H1 (cell line): Measurements from ENCODE around the gene COQ8A. TPM values are rescaled to one million over a fixed set of nuclear protein-coding genes. Genes with fewer than 3 reads are reported as not detected.

Source experiments
- CTCF ChIA-PET: fragments of 300-600 bp; sonication (Branson Sonifier 250); formaldehyde crosslinking; loops from one replicate; lab custom pipeline; 2021; ENCODE audit not compliant: partially characterized antibody; lab: Charles Lee
- POLR2A ChIA-PET: fragments of 300-600 bp; sonication (Branson Sonifier 250); formaldehyde crosslinking; loops from one replicate; lab custom pipeline; 2021; ENCODE audit warnings: inconsistent platforms; ENCODE audit not compliant: partially characterized antibody; lab: Charles Lee
- DNase-seq, 2 experiments: peaks; one replicate each; pipeline versions ENCODE4 v3.0.0 to v3.0.0-alpha.2; 2010 to 2022; ENCODE audit warnings: low spot score in 2 of 2, low read depth in 1 of 2, mixed read lengths in 1 of 2
- FAIRE-seq: peaks from 2 replicates; lab custom pipeline; 2011; peaks lifted over from hg19 to GRCh38; lab: Jason Lieb, UNC
- H2AFZ ChIP-seq: 2 replicates; pipeline ENCODE4 v1.8.1; 2012; ENCODE audit warnings: low read length, inconsistent platforms
- H2AK5ac ChIP-seq: 2 replicates; pipeline ENCODE4 v1.6.1; 2013; ENCODE audit warnings: low read depth, low read length
- H2BK120ac ChIP-seq: replicated peaks from 2 replicates; pipeline ENCODE3; 2013; ENCODE audit warnings: low read depth, low read length, inconsistent platforms
- H2BK12ac ChIP-seq: 2 replicates; pipeline ENCODE4 v1.6.1; 2013; ENCODE audit warnings: low read depth, low read length
- H2BK15ac ChIP-seq: 2 replicates; pipeline ENCODE4 v1.6.1; 2013; ENCODE audit warnings: low read length
- H2BK20ac ChIP-seq: 2 replicates; pipeline ENCODE4 v1.6.1; 2013; ENCODE audit warnings: low read length
- H2BK5ac ChIP-seq: 2 replicates; pipeline ENCODE4 v1.6.1; 2013; ENCODE audit warnings: low read depth, low read length
- H3K14ac ChIP-seq: 2 replicates; pipeline ENCODE4 v1.6.1; 2013; ENCODE audit warnings: inconsistent platforms; ENCODE audit not compliant: insufficient read length
- H3K18ac ChIP-seq: 2 replicates; pipeline ENCODE4 v1.6.1; 2013; ENCODE audit warnings: low read length; ENCODE audit errors: extremely low read depth
- H3K23ac ChIP-seq: 2 replicates; pipeline ENCODE4 v1.6.1; 2013; ENCODE audit warnings: inconsistent platforms; ENCODE audit not compliant: insufficient read length
- H3K23me2 ChIP-seq: 2 replicates; pipeline ENCODE4 v1.6.1; 2013; ENCODE audit warnings: low read depth, low read length
- H3K27ac ChIP-seq: 2 replicates; pipeline ENCODE4 v1.6.1; 2011; ENCODE audit warnings: low read depth, low read length, inconsistent platforms
- H3K27me3 ChIP-seq, 4 experiments: replicated peaks in 1 of 4; 1 replicate in 1 of 4; 2 replicates in 3 of 4; pipeline versions ENCODE4 v1.6.1 to v1.8.1; 2011 to 2013; ENCODE audit warnings: low read length in 3 of 4, mild to moderate bottlenecking in 3 of 4, inconsistent platforms in 2 of 4, mixed read lengths in 2 of 4, moderate library complexity in 1 of 4; ENCODE audit not compliant: control insufficient read depth in 3 of 4, insufficient read depth in 3 of 4; ENCODE audit errors: extremely low read depth in 1 of 4
- H3K36me3 ChIP-seq, 4 experiments: 2 replicates each; pipeline versions ENCODE4 v1.6.1 to v1.8.1; 2011 to 2013; ENCODE audit warnings: mild to moderate bottlenecking in 4 of 4, low read length in 3 of 4, moderate library complexity in 2 of 4, control low read depth in 1 of 4, inconsistent platforms in 1 of 4; ENCODE audit not compliant: insufficient read depth in 4 of 4, control insufficient read depth in 2 of 4
- H3K4ac ChIP-seq: replicated peaks from 2 replicates; pipeline ENCODE3; 2013; ENCODE audit warnings: low read length, low read depth, mixed read lengths, inconsistent platforms; ENCODE audit not compliant: insufficient read length
- H3K4me1 ChIP-seq, 4 experiments: replicated peaks in 1 of 4; 1 replicate in 1 of 4; 2 replicates in 3 of 4; pipeline versions ENCODE4 v1.6.1 to v1.8.1; 2011 to 2013; ENCODE audit warnings: low read length in 3 of 4, inconsistent platforms in 2 of 4, mixed read lengths in 1 of 4; ENCODE audit not compliant: insufficient read depth in 4 of 4, control insufficient read depth in 3 of 4
- H3K4me2 ChIP-seq, 2 experiments: 2 replicates each; pipeline versions ENCODE4 v1.6.1 to v1.8.1; 2011 to 2013; ENCODE audit warnings: low read depth in 2 of 2, low read length in 2 of 2, control low read depth in 1 of 2, inconsistent platforms in 1 of 2, mild to moderate bottlenecking in 1 of 2; ENCODE audit not compliant: insufficient read depth in 1 of 2
- H3K4me3 ChIP-seq, 4 experiments: fragments of 200-600, 300-600 bp in 1 of 4; sonication (generic), shearing (Covaris generic), sonication (Bioruptor Twin) in 1 of 4; 2 replicates each; pipeline versions ENCODE4 v1.5.1 to v1.8.1; 2011 to 2016; ENCODE audit warnings: low read length in 4 of 4, low read depth in 3 of 4, control low read depth in 2 of 4, inconsistent platforms in 2 of 4, mild to moderate bottlenecking in 2 of 4, mixed read lengths in 1 of 4, moderate library complexity in 1 of 4; ENCODE audit not compliant: insufficient read depth in 2 of 4; ENCODE audit errors: extremely low read depth in 1 of 4
- H3K56ac ChIP-seq: replicated peaks from 2 replicates; pipeline ENCODE3; 2013; ENCODE audit warnings: low read depth, mild to moderate bottlenecking, mixed read lengths, low read length, inconsistent platforms; ENCODE audit not compliant: insufficient read length
- H3K79me1 ChIP-seq: 2 replicates; pipeline ENCODE4 v1.6.1; 2013; ENCODE audit warnings: low read depth, low read length, control low read depth
- H3K79me2 ChIP-seq, 2 experiments: 2 replicates each; pipeline versions ENCODE4 v1.6.1 to v1.8.1; 2012 to 2013; ENCODE audit warnings: low read length in 2 of 2, mild to moderate bottlenecking in 2 of 2, inconsistent platforms in 1 of 2; ENCODE audit not compliant: insufficient read depth in 2 of 2, control insufficient read depth in 1 of 2
- H3K9ac ChIP-seq, 4 experiments: replicated peaks in 1 of 4; 1 replicate in 1 of 4; 2 replicates in 3 of 4; pipeline versions ENCODE4 v1.6.1 to v1.8.1; 2011 to 2013; ENCODE audit warnings: low read depth in 3 of 4, low read length in 3 of 4, control low read depth in 2 of 4, mild to moderate bottlenecking in 2 of 4, moderate library complexity in 2 of 4, inconsistent platforms in 1 of 4; ENCODE audit errors: extremely low read depth in 1 of 4
- H3K9me3 ChIP-seq, 2 experiments: 2 replicates each; pipeline versions ENCODE4 v1.6.1 to v1.8.1; 2012 to 2013; ENCODE audit warnings: mild to moderate bottlenecking in 2 of 2, moderate library complexity in 2 of 2, control low read depth in 1 of 2, inconsistent platforms in 1 of 2, low read depth in 1 of 2, low read length in 1 of 2, mixed read lengths in 1 of 2; ENCODE audit not compliant: insufficient read depth in 2 of 2
- H4K20me1 ChIP-seq, 2 experiments: replicated peaks in 1 of 2; 2 replicates each; pipeline versions ENCODE3 to v1.8.1; 2011 to 2013; ENCODE audit warnings: inconsistent platforms in 2 of 2, low read length in 2 of 2, mild to moderate bottlenecking in 1 of 2; ENCODE audit not compliant: insufficient read depth in 2 of 2, control insufficient read depth in 1 of 2
- H4K5ac ChIP-seq: 2 replicates; pipeline ENCODE4 v1.6.1; 2013; ENCODE audit warnings: low read length, low read depth, mixed read lengths, inconsistent platforms; ENCODE audit not compliant: insufficient read length
- H4K8ac ChIP-seq: 2 replicates; pipeline ENCODE4 v1.8.0; 2013; ENCODE audit warnings: mild to moderate bottlenecking, moderate library complexity, low read length, inconsistent platforms; ENCODE audit not compliant: insufficient read depth; ENCODE audit errors: extremely low read depth
- H4K91ac ChIP-seq: replicated peaks from 2 replicates; pipeline ENCODE3; 2013; ENCODE audit warnings: low read length, mixed read lengths, inconsistent platforms; ENCODE audit not compliant: insufficient read length
- BACH1 ChIP-seq: IDR thresholded peaks from 2 replicates; pipeline ENCODE4 v1.6.1; 2012; ENCODE audit warnings: low read length, improper control_type of control experiment
- BRCA1 ChIP-seq: IDR thresholded peaks from 2 replicates; pipeline ENCODE4 v1.6.1; 2012; ENCODE audit warnings: low read depth, low read length, improper control_type of control experiment
- CEBPB ChIP-seq: IDR thresholded peaks from 2 replicates; pipeline ENCODE4 v1.6.1; 2012; ENCODE audit warnings: low read depth, low read length
- EZH2 ChIP-seq: fragments of 200-600 bp; sonication (generic); IDR thresholded peaks from 2 replicates; pipeline ENCODE4 v1.7.1; 2012; ENCODE audit warnings: low read depth, mild to moderate bottlenecking, moderate library complexity, low read length, inconsistent platforms; ENCODE audit not compliant: severe bottlenecking
- KDM4A ChIP-seq: IDR thresholded peaks from one replicate; pipeline ENCODE4 v1.7.1; 2012; ENCODE audit warnings: low read depth, mild to moderate bottlenecking, moderate library complexity, low read length, inconsistent platforms; ENCODE audit not compliant: severe bottlenecking
- SIN3A ChIP-seq, 2 experiments: IDR thresholded peaks in 1 of 2; conservative IDR thresholded peaks in 1 of 2; 2 replicates each; pipeline ENCODE4 v1.6.1; 2011 to 2012; ENCODE audit warnings: low read length in 2 of 2, improper control_type of control experiment in 1 of 2, low read depth in 1 of 2, mild to moderate bottlenecking in 1 of 2
- SP2 ChIP-seq: IDR thresholded peaks from 2 replicates; pipeline ENCODE4 v1.6.1; 2012; ENCODE audit warnings: mild to moderate bottlenecking, low read length, inconsistent platforms
- TAF1 ChIP-seq: IDR thresholded peaks from 2 replicates; pipeline ENCODE4 v1.6.1; 2011; ENCODE audit warnings: mild to moderate bottlenecking, low read depth, low read length
- WGBS, 2 experiments: shearing (Covaris generic) in 1 of 2; methylation state at CpG; one replicate each; pipeline versions ENCODE4 v1.1.6 to v1.1.7; 2013 to 2015; ENCODE audit warnings: low lambda C conversion rate in 2 of 2, mixed read lengths in 2 of 2, inconsistent platforms in 1 of 2, low coverage in 1 of 2, missing lambda C conversion rate in 1 of 2; ENCODE audit not compliant: insufficient replicate concordance in 2 of 2, insufficient coverage in 1 of 2, insufficient read length in 1 of 2; ENCODE audit errors: extremely low coverage in 1 of 2, missing lambda C conversion rate in 1 of 2; 5-methylcytosine and 5-hydroxymethylcytosine counted together
- polyA plus RNA-seq, 7 experiments: library from polyadenylated mRNA; depleted of rRNA in 3 of 7; stranded (reverse) in 5 of 7; unstranded in 2 of 7; fragments of >200 nt in 5 of 7; fragments of 200-250 nt in 2 of 7; gene quantifications; 1 replicate in 5 of 7; 2 replicates in 1 of 7; 4 replicates in 1 of 7; pipeline versions ENCODE4 v1.2.1 to v1.2.3, GENCODE V29; 2011 to 2013; ENCODE audit warnings: missing spikeins in 2 of 7, mixed read lengths in 2 of 7
- total RNA-seq: library from RNA; stranded (reverse); fragmentation: NEBNext Ultra II Directional; extraction: Animal tissue kit (Norgen Biotek cat#: 25700); gene quantifications from 2 replicates; pipeline ENCODE4 v1.2.1, GENCODE V29; 2021
- TF ChIP-seq, protein P1 (sequence below): IDR thresholded peaks from 2 replicates; pipeline ENCODE4 v1.6.1; 2012; ENCODE audit warnings: inconsistent platforms

The COQ8A gene
- total and polyA plus RNA-seq, 2 of the 8 experiments (the other 6 are each of a cell fraction or from before 2014, with no cell fraction given), result 28.5 to 38.9 TPM

DNA sequence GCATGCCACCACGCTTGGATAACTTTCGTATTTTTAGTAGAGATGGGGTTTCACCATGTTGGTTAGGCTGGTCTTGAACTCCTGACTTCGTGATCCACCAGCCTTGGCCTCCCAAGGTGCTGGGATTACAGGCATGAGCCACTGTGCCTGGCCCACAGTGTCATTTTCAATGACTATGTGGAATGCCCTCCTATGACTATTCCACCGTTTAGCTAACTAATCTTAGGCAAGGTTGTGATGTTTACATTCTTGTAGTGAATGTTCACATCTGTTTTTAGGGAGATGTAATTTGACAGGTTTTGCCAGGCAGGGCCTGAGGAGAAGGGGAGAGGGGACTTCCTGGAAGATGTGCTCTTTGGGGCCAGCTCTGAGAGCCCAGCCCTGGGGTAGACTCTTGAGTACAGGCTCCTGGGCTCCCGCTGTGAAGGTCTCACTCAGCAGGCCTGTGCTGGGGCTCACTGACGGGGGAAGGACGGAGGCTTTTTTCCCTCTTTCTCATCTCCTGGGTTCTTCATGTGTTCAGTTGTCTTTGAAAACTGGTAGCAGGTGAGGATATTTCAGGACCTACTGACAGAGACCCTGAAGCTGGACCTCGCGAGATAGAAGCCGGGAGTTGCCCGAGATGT lies 13.2 kb downstream of the COQ8A start:
- Histone ChIP-seq H3K4ac (no peak overlapping the region), H3K56ac (no peak overlapping the region), H2BK15ac (no peak overlapping the region), H3K36me3 (no peaks in the 10 kb centered on the region), H2BK120ac (no peak overlapping the region), H3K14ac (no peak overlapping the region), H3K23ac (no peak overlapping the region), H4K20me1 (peaks cover 2 to 3% of the 10 kb centered on the region in 2 experiments), H2AFZ (no peak overlapping the region), H3K9me3 (peaks cover 0 to 3% of the 10 kb centered on the region in 2 experiments; a peak in 2 of 4 replicates), H3K23me2 (no peaks in the 10 kb centered on the region), H2BK20ac (no peak overlapping the region), H3K4me3 (no peak overlapping the region), H3K27ac (no peak overlapping the region), H4K91ac (no peak overlapping the region), H3K18ac (no peak overlapping the region), H2AK5ac (no peak overlapping the region), H3K4me2 (no peak overlapping the region), H3K27me3 (no peaks in the 10 kb centered on the region), H3K9ac (no peak overlapping the region), H3K79me2 (peaks cover 3 to 29% of the 10 kb centered on the region in 2 experiments), H2BK5ac (no peak overlapping the region), H3K79me1 (peaks cover 3% of the 10 kb centered on the region; the same call in 1 of the 2 replicates), H3K4me1 (peaks cover 0 to 4% (median 0%) of the 10 kb centered on the region in 4 experiments; a peak in 3 of 7 replicates), H2BK12ac (no peak overlapping the region), H4K5ac (no peak overlapping the region), H4K8ac (no peak overlapping the region)
- TF ChIP-seq SIN3A (conservative IDR thresholded peaks at IDR 0.05 in 1 of 2, IDR thresholded peaks at IDR 0.05 in 1 of 2; ENCODE audit: low read depth in 1 of 2, low read length in 2 of 2) (no peak), BRCA1 (no peak), TAF1 (no peak), BACH1 (no peak), SP2 (no peak), EZH2 (no peak), CEBPB (no peak), KDM4A (no peak)
- TF ChIP-seq, protein P1, sequence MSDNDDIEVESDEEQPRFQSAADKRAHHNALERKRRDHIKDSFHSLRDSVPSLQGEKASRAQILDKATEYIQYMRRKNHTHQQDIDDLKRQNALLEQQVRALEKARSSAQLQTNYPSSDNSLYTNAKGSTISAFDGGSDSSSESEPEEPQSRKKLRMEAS, result no peak
- POLR2A ChIA-PET, result no interaction called here
- FAIRE-seq (no peak), DNase-seq (no peak)
- WGBS, 2 experiments, result 93% methylated on average over 11 of the region's 11 CpGs; no CpG with 5 or more reads in 1 of the 2 experiments
- CTCF ChIA-PET, result interaction anchor here (1.3 kb wide), 1 partner anchor 41 kb away, joined by 3 read pairs; no protein-coding TSS in a partner anchor
